ENCODE results near the gene STX19. TPM values are rescaled to one million over a fixed set of nuclear protein-coding genes. Genes with fewer than 3 reads are reported as not detected.

Gene STX19
- total RNA-seq, 1 donor from 2014 or later: 3.8 TPM

- Histone ChIP-seq H3K27me3 (ENCODE audit: low read depth) (no peaks in the 10 kb centered on the region), H3K4me3 (no peak overlapping the region), H3K27ac (no peak overlapping the region), H3K9me3 (no peaks in the 10 kb centered on the region), H3K36me3 (peaks cover 6% of the 10 kb centered on the region), H3K4me1 (no peaks in the 10 kb centered on the region)
- intact Hi-C loops (cut with DNase I): no loop called here
- DNase-seq (no peak), ATAC-seq (no peak)
- no peak for TF ChIP-seq CTCF (IDR thresholded peaks at IDR 0.05)
Observed at GRCh38 chr3:94043285-94043684, 14.9 kb upstream of the STX19 start.

GRCh38 chr3:94036909-94037507 lies 8.6 kb upstream of the STX19 start:
- TF ChIP-seq CTCF (IDR thresholded peaks at IDR 0.05): peak; percentile 47
- no peak for DNase-seq
- H3K36me3 ChIP-seq: no peaks in the 10 kb centered on the region
- intact Hi-C loops (cut with DNase I): no loop called here
- ATAC-seq: peak in 1 of 2 donors; percentile 50
- H3K4me3 ChIP-seq: no peak overlapping the region
- no peak overlapping the region for H3K27ac ChIP-seq
- no peaks in the 10 kb centered on the region for H3K4me1 ChIP-seq
- no peaks in the 10 kb centered on the region for H3K27me3 ChIP-seq (ENCODE audit: low read depth)
- no peaks in the 10 kb centered on the region for H3K9me3 ChIP-seq

GRCh38 chr3:94026623-94027022 lies 1.8 kb downstream of the STX19 start:
- no peaks in the 10 kb centered on the region for H3K36me3 ChIP-seq
- ATAC-seq: no peak
- no peak overlapping the region for H3K27ac ChIP-seq
- peak overlapping the region; percentile 44 for H3K4me3 ChIP-seq
- no peak for TF ChIP-seq CTCF (IDR thresholded peaks at IDR 0.05)
- H3K9me3 ChIP-seq: no peaks in the 10 kb centered on the region
- H3K27me3 ChIP-seq (ENCODE audit: low read depth): no peaks in the 10 kb centered on the region
- DNase-seq: no peak
- intact Hi-C loops (cut with DNase I): no loop called here
- H3K4me1 ChIP-seq: no peaks in the 10 kb centered on the region

- DNase-seq (no peak), ATAC-seq (no peak)
- Histone ChIP-seq H3K4me1 (no peaks in the 10 kb centered on the region), H3K27me3 (ENCODE audit: low read depth) (no peaks in the 10 kb centered on the region), H3K27ac (no peak overlapping the region), H3K36me3 (no peaks in the 10 kb centered on the region), H3K4me3 (no peak overlapping the region), H3K9me3 (no peaks in the 10 kb centered on the region)
- TF ChIP-seq CTCF (IDR thresholded peaks at IDR 0.05): no peak
- intact Hi-C loops (cut with DNase I): no loop called here
Observed at GRCh38 chr3:94024385-94024784, 4.0 kb downstream of the STX19 start.

GRCh38 chr3:94020293-94020692 lies 8.1 kb downstream of the STX19 start:
- Histone ChIP-seq H3K4me1 (no peaks in the 10 kb centered on the region), H3K36me3 (no peaks in the 10 kb centered on the region), H3K4me3 (no peak overlapping the region), H3K27ac (no peak overlapping the region), H3K9me3 (no peaks in the 10 kb centered on the region), H3K27me3 (ENCODE audit: low read depth) (no peaks in the 10 kb centered on the region)
- ATAC-seq (no peak), DNase-seq (no peak)
- intact Hi-C loops (cut with DNase I): no loop called here
- no peak for TF ChIP-seq CTCF (IDR thresholded peaks at IDR 0.05)
